ENCODE results near the gene GABRB2.

GABRB2 gene

DNA sequence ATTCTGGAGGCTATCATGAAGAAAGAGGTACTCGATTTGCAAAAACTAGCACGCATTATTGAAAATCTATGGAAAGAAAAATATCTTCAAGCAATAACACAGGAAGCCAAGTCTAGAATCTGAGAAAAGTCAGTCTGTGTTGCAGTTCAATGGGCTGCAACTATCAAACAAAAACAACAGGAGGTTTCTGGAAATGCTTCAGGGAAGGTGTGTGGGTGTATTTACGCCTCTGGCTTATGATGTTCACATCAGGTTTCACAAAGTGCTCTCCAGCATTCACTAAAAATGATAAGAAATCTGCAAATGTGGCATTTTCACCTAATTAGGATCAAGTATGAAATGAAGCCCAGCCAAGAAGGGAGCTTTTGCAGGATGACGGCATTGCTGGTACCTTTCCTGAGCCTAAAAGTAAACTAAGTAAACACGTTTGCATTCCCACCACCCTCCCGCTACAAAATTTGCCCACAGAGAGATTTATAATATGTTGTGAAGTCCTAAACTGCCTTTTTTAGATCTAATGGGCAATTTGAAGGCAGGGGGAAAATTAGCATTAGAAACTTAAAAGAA lies 146.4 kb downstream of the GABRB2 start:
- Mint-ChIP-seq H3K27ac (no peak overlapping the region), H3K4me3 (no peak overlapping the region), H3K4me1 (ENCODE audit: low read depth in 2 of 2) (no peaks in the 10 kb centered on the region), H3K36me3 (ENCODE audit: insufficient read depth) (no peaks in the 10 kb centered on the region), H3K27me3 (no peaks in the 10 kb centered on the region), H3K9me3 (peaks cover 0 to 2% of the 10 kb centered on the region in 2 donors)
- DNase-seq, result no peak
- no peak for ATAC-seq (replicated peaks)

DNA sequence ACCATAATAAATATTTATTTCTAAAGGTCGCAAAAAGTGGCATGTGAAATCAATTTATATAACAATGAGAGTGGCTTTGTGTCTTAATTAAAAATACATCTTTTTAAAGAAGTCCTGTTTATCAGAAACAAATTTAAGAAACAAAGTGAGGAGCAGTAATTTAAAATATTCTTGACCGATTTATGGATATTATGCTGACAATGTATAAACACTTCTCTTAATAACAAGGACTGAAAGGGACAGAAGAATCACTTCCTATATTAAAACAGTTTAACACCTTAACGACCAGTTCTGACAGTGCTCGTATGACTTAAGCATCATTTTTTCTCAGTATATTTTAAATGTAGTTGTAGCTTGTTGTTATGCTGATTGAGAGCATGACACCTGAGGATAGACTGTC lies 149.1 kb downstream of the GABRB2 start:
- no peak overlapping the region for H3K4me3 Mint-ChIP-seq
- no peaks in the 10 kb centered on the region for H3K4me1 Mint-ChIP-seq (ENCODE audit: low read depth in 2 of 2)
- ATAC-seq (replicated peaks) (no peak), DNase-seq (no peak)
- H3K36me3 Mint-ChIP-seq (ENCODE audit: insufficient read depth), result no peaks in the 10 kb centered on the region
- H3K9me3 Mint-ChIP-seq, result peaks cover 0 to 2% of the 10 kb centered on the region in 2 donors
- H3K27me3 Mint-ChIP-seq, result no peaks in the 10 kb centered on the region
- no peak overlapping the region for H3K27ac Mint-ChIP-seq

DNA sequence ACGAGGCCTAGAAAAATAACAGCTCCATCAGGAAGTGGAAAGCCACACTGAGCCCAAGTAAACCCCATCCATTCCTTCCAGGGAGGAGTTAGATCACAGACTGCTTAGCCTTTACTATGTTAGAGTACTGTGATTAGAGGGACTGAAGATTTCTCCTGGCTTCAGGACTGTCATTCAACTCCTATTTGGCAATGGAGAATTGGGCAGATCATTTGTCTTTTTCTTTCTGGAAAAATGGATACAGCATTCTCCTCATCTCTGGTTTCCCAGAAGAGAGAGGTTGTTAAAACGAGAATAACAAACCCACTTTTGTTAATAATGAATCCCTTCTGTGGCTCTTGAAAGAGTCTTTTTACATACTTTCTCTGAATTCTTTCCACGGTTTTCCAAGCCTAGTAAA lies 150.4 kb downstream of the GABRB2 start:
- Mint-ChIP-seq H3K9me3 (peaks cover 0 to 2% of the 10 kb centered on the region in 2 donors), H3K27ac (no peak overlapping the region), H3K27me3 (no peaks in the 10 kb centered on the region), H3K4me1 (ENCODE audit: low read depth in 2 of 2) (no peaks in the 10 kb centered on the region), H3K36me3 (ENCODE audit: insufficient read depth) (no peaks in the 10 kb centered on the region), H3K4me3 (no peak overlapping the region)
- DNase-seq, result no peak
- no peak for ATAC-seq (replicated peaks)

DNA sequence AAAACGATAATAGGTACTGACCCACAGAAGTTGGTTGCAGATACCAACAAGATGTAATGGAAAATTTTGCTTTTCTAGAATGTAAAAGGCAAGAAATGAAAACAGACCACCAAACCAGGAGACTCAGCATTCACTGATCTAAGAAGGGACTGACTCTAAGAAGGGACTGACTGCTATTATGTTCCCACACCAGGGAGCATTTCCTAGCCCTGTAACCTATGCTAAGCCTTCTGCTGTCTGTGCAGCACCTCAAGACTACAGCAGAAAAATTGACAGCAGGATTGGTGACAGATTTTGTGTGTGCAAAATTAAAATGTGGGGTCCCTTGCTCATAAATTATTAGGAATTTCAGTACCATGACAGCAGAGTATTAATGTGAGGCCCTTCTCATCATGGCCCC lies 154.8 kb downstream of the GABRB2 start:
- H3K9me3 Mint-ChIP-seq, result no peaks in the 10 kb centered on the region
- no peaks in the 10 kb centered on the region for H3K36me3 Mint-ChIP-seq (ENCODE audit: insufficient read depth)
- no peak for DNase-seq
- no peak overlapping the region for H3K27ac Mint-ChIP-seq
- no peak overlapping the region for H3K4me3 Mint-ChIP-seq
- H3K4me1 Mint-ChIP-seq (ENCODE audit: low read depth in 2 of 2), result no peaks in the 10 kb centered on the region
- H3K27me3 Mint-ChIP-seq, result no peaks in the 10 kb centered on the region
- ATAC-seq (replicated peaks), result no peak

DNA sequence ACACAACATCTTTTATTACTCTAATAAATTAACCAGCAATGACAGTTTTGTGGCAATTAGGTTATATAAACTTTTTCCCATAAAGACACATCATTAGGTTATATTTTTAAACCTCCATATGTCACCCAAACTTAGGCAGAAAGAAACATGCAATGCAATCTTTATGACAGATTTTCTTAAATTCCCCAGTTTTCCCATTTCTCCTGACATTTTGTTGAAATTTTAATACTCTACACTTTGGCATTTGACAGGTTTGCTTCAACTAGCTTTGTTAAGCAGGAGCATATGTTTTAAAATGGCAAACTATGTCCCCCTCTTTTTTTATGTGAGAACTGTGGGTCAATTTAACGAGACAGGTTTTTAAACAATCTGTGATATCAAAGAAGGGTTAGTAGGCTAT lies 155.5 kb downstream of the GABRB2 start:
- H3K4me1 Mint-ChIP-seq (ENCODE audit: low read depth in 2 of 2), result no peaks in the 10 kb centered on the region
- no peak overlapping the region for H3K27ac Mint-ChIP-seq
- ATAC-seq (replicated peaks) (no peak), DNase-seq (no peak)
- H3K27me3 Mint-ChIP-seq, result no peaks in the 10 kb centered on the region
- H3K36me3 Mint-ChIP-seq (ENCODE audit: insufficient read depth), result no peaks in the 10 kb centered on the region
- H3K9me3 Mint-ChIP-seq, result no peaks in the 10 kb centered on the region
- no peak overlapping the region for H3K4me3 Mint-ChIP-seq

DNA sequence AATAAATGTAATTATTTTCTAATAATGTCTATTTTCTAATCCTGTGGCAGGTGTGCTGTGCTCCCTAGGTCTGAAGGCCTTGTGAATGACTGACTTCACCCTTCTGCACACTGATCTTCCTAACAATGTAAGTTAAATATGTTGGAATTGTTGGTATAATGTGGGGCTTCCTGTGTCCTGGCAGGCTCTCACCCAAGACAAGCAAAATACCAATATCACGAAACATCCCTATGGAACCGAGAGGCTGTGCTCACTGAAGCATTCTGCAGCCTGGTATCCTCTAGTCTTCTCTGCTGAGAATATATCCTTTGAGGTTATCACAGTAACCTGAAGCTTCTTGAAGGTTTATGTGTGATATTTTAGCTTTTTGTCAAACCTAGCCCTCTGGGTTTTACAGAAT lies 159.4 kb downstream of the GABRB2 start:
- Mint-ChIP-seq H3K9me3 (peaks cover 2 to 9% of the 10 kb centered on the region in 2 donors), H3K36me3 (ENCODE audit: insufficient read depth) (no peaks in the 10 kb centered on the region), H3K27me3 (no peaks in the 10 kb centered on the region), H3K27ac (no peak overlapping the region), H3K4me1 (ENCODE audit: low read depth in 2 of 2) (no peaks in the 10 kb centered on the region), H3K4me3 (no peak overlapping the region)
- no peak for ATAC-seq (replicated peaks)
- DNase-seq, result no peak

DNA sequence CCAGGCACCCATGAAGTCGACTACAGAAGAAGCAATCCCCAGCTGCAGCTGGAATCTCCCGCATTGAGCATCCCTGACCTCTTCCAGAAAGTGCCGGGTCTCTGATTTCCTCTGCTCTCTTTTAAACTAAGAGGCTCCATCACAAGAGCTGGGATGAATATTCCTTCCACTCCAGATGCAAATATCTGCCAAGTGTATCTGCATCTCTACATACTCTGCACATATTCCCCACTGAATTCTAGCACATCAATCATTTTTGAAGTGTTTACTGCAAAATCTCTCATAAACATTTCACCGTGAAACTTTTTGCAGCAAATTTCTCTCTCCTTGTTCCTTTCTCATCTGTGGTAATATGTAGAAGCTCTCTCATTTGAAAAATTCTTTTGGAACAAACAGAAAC lies 161.5 kb downstream of the GABRB2 start:
- DNase-seq, result no peak
- no peaks in the 10 kb centered on the region for H3K36me3 Mint-ChIP-seq (ENCODE audit: insufficient read depth)
- no peaks in the 10 kb centered on the region for H3K27me3 Mint-ChIP-seq
- no peaks in the 10 kb centered on the region for H3K4me1 Mint-ChIP-seq (ENCODE audit: low read depth in 2 of 2)
- H3K9me3 Mint-ChIP-seq, result peaks cover 2 to 9% of the 10 kb centered on the region in 2 donors
- no peak overlapping the region for H3K27ac Mint-ChIP-seq
- no peak overlapping the region for H3K4me3 Mint-ChIP-seq
- ATAC-seq (replicated peaks), result no peak

DNA sequence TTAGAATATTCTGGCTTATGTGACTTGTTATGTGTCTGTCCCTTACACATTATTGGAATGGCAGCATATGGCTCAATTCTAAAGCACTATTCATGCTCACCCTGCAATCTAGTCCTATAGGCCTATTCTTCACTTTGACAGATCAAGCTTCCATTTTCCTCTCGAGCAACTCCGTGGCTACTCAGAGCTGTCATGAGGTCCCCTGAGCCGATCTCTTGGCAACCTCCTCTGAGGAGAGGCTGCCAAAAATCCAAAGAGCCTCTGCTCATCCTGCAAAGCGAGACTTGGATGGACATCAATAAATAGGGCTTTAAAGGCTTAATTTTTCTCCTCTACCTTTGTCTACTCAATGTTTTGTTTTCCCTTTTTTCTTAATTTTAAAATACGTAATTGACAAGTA lies 163.8 kb downstream of the GABRB2 start:
- H3K4me1 Mint-ChIP-seq (ENCODE audit: low read depth in 2 of 2), result no peaks in the 10 kb centered on the region
- H3K36me3 Mint-ChIP-seq (ENCODE audit: insufficient read depth), result no peaks in the 10 kb centered on the region
- no peaks in the 10 kb centered on the region for H3K27me3 Mint-ChIP-seq
- no peak for ATAC-seq (replicated peaks)
- H3K4me3 Mint-ChIP-seq, result no peak overlapping the region
- no peak for DNase-seq
- no peak overlapping the region for H3K27ac Mint-ChIP-seq
- H3K9me3 Mint-ChIP-seq, result peaks cover 2 to 9% of the 10 kb centered on the region in 2 donors

DNA sequence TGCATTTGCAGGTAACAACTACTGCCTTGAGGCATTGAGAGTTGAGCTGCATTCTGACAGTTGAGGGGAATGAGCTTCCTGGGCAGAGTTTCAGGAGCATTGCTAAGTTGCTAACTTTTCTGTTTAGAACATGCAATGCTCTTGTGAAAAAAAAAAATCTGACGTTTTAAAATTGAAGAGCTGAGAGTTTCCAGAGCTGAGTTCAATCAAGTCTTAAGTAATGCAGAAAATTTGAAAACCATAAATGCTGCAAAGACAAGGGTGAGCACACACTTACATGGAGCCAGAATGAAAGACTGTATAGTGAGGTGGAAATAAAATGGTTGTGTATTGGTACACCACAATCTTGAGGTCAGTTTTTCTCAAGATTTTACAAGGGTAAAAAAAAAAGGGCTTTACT lies 166.0 kb downstream of the GABRB2 start:
- DNase-seq (no peak), ATAC-seq (replicated peaks) (no peak)
- no peak overlapping the region for H3K27ac Mint-ChIP-seq
- H3K4me3 Mint-ChIP-seq, result no peak overlapping the region
- no peaks in the 10 kb centered on the region for H3K27me3 Mint-ChIP-seq
- peaks cover 3 to 8% of the 10 kb centered on the region in 2 donors for H3K9me3 Mint-ChIP-seq
- H3K4me1 Mint-ChIP-seq (ENCODE audit: low read depth in 2 of 2), result no peaks in the 10 kb centered on the region
- no peaks in the 10 kb centered on the region for H3K36me3 Mint-ChIP-seq (ENCODE audit: insufficient read depth)

DNA sequence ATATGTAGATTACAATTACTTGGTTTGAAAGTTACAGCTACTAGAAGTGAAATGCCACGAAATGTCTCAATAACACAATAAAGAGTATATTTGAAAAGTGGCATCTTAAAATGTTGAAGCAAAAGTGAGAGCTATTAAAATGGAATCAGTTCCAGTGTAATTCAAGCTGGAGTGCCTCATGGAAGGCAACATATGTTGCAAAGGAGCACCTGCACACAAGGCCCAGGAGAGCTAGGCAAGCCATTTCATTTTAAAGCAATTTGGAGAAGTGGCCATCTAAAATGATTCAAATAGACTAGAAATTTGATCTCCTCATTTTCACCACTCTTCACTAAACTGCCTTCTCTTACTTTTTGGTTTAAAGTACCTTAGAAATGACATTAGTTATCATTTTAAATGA lies 167.8 kb downstream of the GABRB2 start:
- H3K9me3 Mint-ChIP-seq, result peaks cover 0 to 5% of the 10 kb centered on the region in 2 donors

DNA sequence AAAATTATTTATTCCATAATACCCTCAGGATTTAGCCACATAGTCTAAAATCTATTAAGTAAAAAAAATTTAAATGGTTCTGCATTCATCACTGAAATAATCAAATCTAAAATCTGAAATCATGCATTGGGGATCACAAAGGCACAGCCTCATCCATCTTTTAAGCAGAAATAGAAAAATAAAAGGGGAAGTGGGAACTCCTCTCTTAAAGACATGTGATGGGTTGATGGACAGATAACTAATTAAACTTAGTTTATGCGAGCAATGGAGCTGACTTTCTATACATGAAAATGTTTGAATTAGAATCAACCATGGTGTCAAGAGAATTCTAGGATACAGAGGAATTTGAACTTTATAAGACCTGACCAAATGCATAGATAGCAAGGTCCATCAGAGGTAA lies 170.5 kb downstream of the GABRB2 start:
- Mint-ChIP-seq H3K4me3 (no peak overlapping the region), H3K4me1 (ENCODE audit: low read depth in 2 of 2) (no peaks in the 10 kb centered on the region), H3K27me3 (no peaks in the 10 kb centered on the region), H3K27ac (no peak overlapping the region), H3K36me3 (ENCODE audit: insufficient read depth) (no peaks in the 10 kb centered on the region), H3K9me3 (peaks cover 0 to 5% of the 10 kb centered on the region in 2 donors)
- DNase-seq, result no peak
- ATAC-seq (replicated peaks), result no peak

More for the DNA sequence above, 167.8 kb downstream of the GABRB2 start:
- DNase-seq (no peak), ATAC-seq (replicated peaks) (no peak)
- Mint-ChIP-seq H3K4me3 (no peak overlapping the region), H3K36me3 (ENCODE audit: insufficient read depth) (no peaks in the 10 kb centered on the region), H3K27me3 (no peaks in the 10 kb centered on the region), H3K27ac (no peak overlapping the region), H3K4me1 (ENCODE audit: low read depth in 2 of 2) (no peaks in the 10 kb centered on the region)

DNA sequence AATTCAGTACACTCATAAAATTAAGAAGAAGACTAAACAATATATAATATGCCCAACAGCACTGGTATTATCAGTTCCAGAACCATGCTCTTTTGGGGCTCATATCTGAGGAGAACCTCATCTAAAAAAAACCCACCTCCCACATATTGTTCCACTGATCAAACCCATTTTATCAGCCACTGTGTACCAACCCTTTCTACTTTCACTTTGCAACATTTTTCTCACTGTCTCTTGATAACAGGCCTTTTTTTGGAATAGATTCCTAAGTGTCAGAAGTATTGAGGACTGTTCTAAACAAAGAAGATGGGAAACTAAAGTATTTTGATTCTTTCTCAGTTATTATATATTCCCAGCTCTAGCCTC lies 173.2 kb downstream of the GABRB2 start:
- H3K36me3 Mint-ChIP-seq (ENCODE audit: insufficient read depth), result no peaks in the 10 kb centered on the region
- no peaks in the 10 kb centered on the region for H3K27me3 Mint-ChIP-seq
- peaks cover 0 to 6% of the 10 kb centered on the region in 2 donors for H3K9me3 Mint-ChIP-seq
- ATAC-seq (replicated peaks) (no peak), DNase-seq (no peak)
- no peak overlapping the region for H3K4me3 Mint-ChIP-seq
- no peak overlapping the region for H3K27ac Mint-ChIP-seq
- H3K4me1 Mint-ChIP-seq (ENCODE audit: low read depth in 2 of 2), result no peaks in the 10 kb centered on the region

DNA sequence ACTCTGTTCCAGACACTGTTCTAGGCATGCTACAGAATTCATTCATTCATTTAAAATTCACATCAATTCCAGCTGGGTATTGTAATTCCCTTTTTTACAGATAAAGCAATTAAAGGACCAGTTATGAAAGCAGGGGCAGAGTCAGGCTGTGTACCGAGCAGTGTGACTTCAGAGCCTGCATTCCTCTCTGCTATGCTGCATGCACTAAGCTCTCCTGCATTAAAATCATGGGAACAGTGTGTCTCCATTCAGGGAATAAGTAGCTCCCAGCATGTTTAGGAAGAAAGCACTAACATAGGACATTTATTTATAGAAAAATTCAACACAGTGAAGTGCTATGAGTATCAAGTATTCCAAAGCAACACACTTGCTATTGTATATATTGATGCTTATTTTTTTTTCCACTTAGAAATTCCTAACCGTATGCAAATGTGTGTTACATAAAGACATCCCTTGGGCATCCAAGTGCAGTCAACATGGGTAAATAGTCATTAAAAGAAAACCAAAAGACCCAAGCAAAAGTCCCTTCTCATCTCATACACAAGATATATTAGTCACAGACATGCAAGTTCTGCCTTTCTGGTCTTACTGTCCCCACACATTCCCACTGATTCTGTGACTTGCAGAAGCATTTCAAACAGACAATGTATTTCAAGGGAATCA lies 173.7 kb downstream of the GABRB2 start:
- H3K36me3 Mint-ChIP-seq (ENCODE audit: insufficient read depth), result no peaks in the 10 kb centered on the region
- no peaks in the 10 kb centered on the region for H3K27me3 Mint-ChIP-seq
- ATAC-seq (replicated peaks) (no peak), DNase-seq (no peak)
- no peaks in the 10 kb centered on the region for H3K4me1 Mint-ChIP-seq (ENCODE audit: low read depth in 2 of 2)
- no peak overlapping the region for H3K4me3 Mint-ChIP-seq
- H3K27ac Mint-ChIP-seq, result no peak overlapping the region
- H3K9me3 Mint-ChIP-seq, result peaks cover 0 to 6% of the 10 kb centered on the region in 2 donors

DNA sequence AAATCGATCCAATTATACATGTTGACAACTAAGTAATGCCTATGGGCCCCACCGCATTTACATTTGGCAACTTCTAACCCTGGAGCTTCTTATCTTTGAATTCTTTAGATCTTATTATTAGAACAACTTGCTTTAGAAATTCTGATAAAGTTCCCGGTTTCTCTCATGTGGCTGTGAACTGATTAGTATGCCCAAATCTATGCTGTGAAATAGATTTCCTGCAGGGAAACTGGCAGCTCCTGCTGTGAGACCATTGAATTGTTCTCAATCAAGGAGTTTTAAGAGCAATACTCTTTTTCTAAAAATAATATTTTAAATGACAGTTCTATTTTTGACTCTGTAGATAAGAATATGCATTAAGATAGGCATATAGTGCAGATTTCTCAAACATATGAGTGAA lies 177.5 kb downstream of the GABRB2 start:
- Mint-ChIP-seq H3K9me3 (peaks cover 3 to 7% of the 10 kb centered on the region in 2 donors), H3K4me1 (ENCODE audit: low read depth in 2 of 2) (no peaks in the 10 kb centered on the region), H3K4me3 (no peak overlapping the region), H3K27me3 (no peaks in the 10 kb centered on the region), H3K27ac (no peak overlapping the region), H3K36me3 (ENCODE audit: insufficient read depth) (no peaks in the 10 kb centered on the region)
- DNase-seq (no peak), ATAC-seq (replicated peaks) (no peak)
